GM23338 (cell line): Measurements from ENCODE around the gene LINGO4. TPM values are rescaled to one million over a fixed set of nuclear protein-coding genes. Genes with fewer than 3 reads are reported as not detected.

Source experiments
- ATAC-seq: fragments of 200-7000 bp; cut with Tn5 transposase; 3 replicates; pipeline ENCODE4 v1.9.1; 2020
- DNase-seq: peaks from one replicate; pipeline ENCODE4 v3.0.0-alpha.2; 2015; ENCODE audit warnings: low spot score
- H2AFZ ChIP-seq: fragments of 200-600 bp; sonication (generic); 2 replicates; pipeline ENCODE4 v1.8.0; 2016; ENCODE audit warnings: antibody characterized with exemption, mild to moderate bottlenecking, moderate library complexity
- H3F3A ChIP-seq: fragments of 200-600 bp; sonication (generic); replicated peaks from 2 replicates; pipeline ENCODE4 v1.8.0; 2017; ENCODE audit warnings: antibody characterized with exemption, mixed run types, low read depth
- H3K27ac ChIP-seq: fragments of 200-600 bp; sonication (generic); 2 replicates; pipeline ENCODE4 v1.6.1; 2016; ENCODE audit warnings: low read depth
- H3K27me3 ChIP-seq: fragments of 200-600 bp; sonication (generic); 2 replicates; pipeline ENCODE4 v1.8.0; 2016; ENCODE audit warnings: mild to moderate bottlenecking, mixed run types, moderate library complexity; ENCODE audit not compliant: insufficient read depth
- H3K36me3 ChIP-seq: fragments of 200-600 bp; sonication (generic); 2 replicates; pipeline ENCODE4 v1.8.0; 2016; ENCODE audit warnings: mild to moderate bottlenecking; ENCODE audit not compliant: insufficient read depth
- H3K4me1 ChIP-seq: fragments of 200-600 bp; sonication (generic); 2 replicates; pipeline ENCODE4 v1.8.0; 2016; ENCODE audit warnings: mild to moderate bottlenecking, moderate library complexity; ENCODE audit not compliant: insufficient read depth
- H3K4me2 ChIP-seq: fragments of 200-600 bp; sonication (generic); 2 replicates; pipeline ENCODE4 v1.7.1; 2017; ENCODE audit warnings: mixed run types
- H3K4me3 ChIP-seq: fragments of 200-600 bp; sonication (generic); 2 replicates; pipeline ENCODE4 v1.6.1; 2016; ENCODE audit warnings: mixed run types
- H3K79me2 ChIP-seq: fragments of 200-600 bp; sonication (generic); replicated peaks from 2 replicates; pipeline ENCODE4 v1.8.0; 2017; ENCODE audit warnings: mild to moderate bottlenecking; ENCODE audit not compliant: insufficient read depth
- H3K9me2 ChIP-seq: fragments of 200-600 bp; sonication (generic); 2 replicates; pipeline ENCODE4 v1.8.0; 2017; ENCODE audit not compliant: insufficient read depth
- H4K20me1 ChIP-seq: fragments of 200-600 bp; sonication (generic); replicated peaks from 2 replicates; pipeline ENCODE4 v1.8.0; 2017; ENCODE audit warnings: mild to moderate bottlenecking; ENCODE audit not compliant: insufficient read depth
- H3K27ac Mint-ChIP-seq: 2 replicates; pipeline ENCODE4 v1.8.0; 2020; ENCODE audit warnings: inconsistent platforms, mild to moderate bottlenecking, moderate library complexity, mixed read lengths
- H3K27me3 Mint-ChIP-seq: 3 replicates; pipeline ENCODE4 v1.8.0; 2022; ENCODE audit warnings: low read depth, mild to moderate bottlenecking, moderate library complexity, mixed read lengths, inconsistent platforms; ENCODE audit not compliant: insufficient read depth, poor library complexity
- H3K36me3 Mint-ChIP-seq: 3 replicates; pipeline ENCODE4 v1.8.0; 2021; ENCODE audit warnings: low read depth, mild to moderate bottlenecking, inconsistent platforms, moderate library complexity, mixed read lengths
- H3K4me1 Mint-ChIP-seq: 3 replicates; pipeline ENCODE4 v1.8.0; 2020; ENCODE audit warnings: mild to moderate bottlenecking, inconsistent platforms, mixed read lengths
- H3K4me3 Mint-ChIP-seq: 3 replicates; pipeline ENCODE4 v1.8.0; 2021; ENCODE audit warnings: moderate library complexity, mild to moderate bottlenecking, inconsistent platforms, mixed read lengths
- H3K9me3 Mint-ChIP-seq: 3 replicates; pipeline ENCODE4 v1.8.0; 2020; ENCODE audit warnings: moderate library complexity, mild to moderate bottlenecking, inconsistent platforms, mixed read lengths
- CREB1 ChIP-seq: fragments of 250-450 bp; sonication (Bioruptor Pico); IDR thresholded peaks from 2 replicates; pipeline ENCODE4 v1.5.0; 2020; ENCODE audit warnings: low read depth, mild to moderate bottlenecking, moderate library complexity
- EZH2phosphoT487 ChIP-seq: fragments of 200-600 bp; sonication (generic); IDR thresholded peaks from one replicate; pipeline ENCODE4 v1.8.1; 2018; ENCODE audit warnings: antibody characterized with exemption; ENCODE audit not compliant: unreplicated experiment
- JUNB ChIP-seq: IDR thresholded peaks from one replicate; pipeline ENCODE4 v1.6.1; 2016; ENCODE audit warnings: antibody characterized with exemption; ENCODE audit not compliant: unreplicated experiment
- NANOG ChIP-seq: IDR thresholded peaks from 2 replicates; pipeline ENCODE4 v1.6.1; 2016; ENCODE audit warnings: antibody characterized with exemption, borderline replicate concordance
- STAT1 ChIP-seq: IDR thresholded peaks from one replicate; pipeline ENCODE4 v1.6.1; 2016; ENCODE audit warnings: antibody characterized with exemption; ENCODE audit not compliant: unreplicated experiment
- ZNF331 ChIP-seq: fragments of 250-450 bp; sonication (Bioruptor Pico); IDR thresholded peaks from 2 replicates; pipeline ENCODE4 v1.5.0; 2020; ENCODE audit warnings: low read depth, mild to moderate bottlenecking, moderate library complexity
- polyA plus RNA-seq: library from polyadenylated mRNA; unstranded; fragments of >200 nt; fragmentation: Nextera tagmentation; extraction: Ambion mirVana; gene quantifications from 2 replicates; pipeline ENCODE4 v1.2.1, GENCODE V29; 2016
- total RNA-seq: library from RNA; depleted of rRNA; stranded (reverse); fragments of >200 nt; shearing (Covaris generic); gene quantifications from 2 replicates; pipeline ENCODE4 v1.2.3, GENCODE V29; 2014
- TF ChIP-seq, protein P1 (sequence below): IDR thresholded peaks from 2 replicates; pipeline ENCODE4 v1.6.1; 2016; ENCODE audit warnings: antibody characterized with exemption
- TF ChIP-seq, protein P2 (sequence below), 2 experiments: fragments of 200-600 bp in 1 of 2; sonication (generic) in 1 of 2; conservative IDR thresholded peaks; 2 replicates each; pipeline versions ENCODE4 v1.5.1 to v1.6.1; 2016 to 2017; ENCODE audit warnings: antibody characterized with exemption in 2 of 2, low read depth in 2 of 2, mild to moderate bottlenecking in 2 of 2, moderate library complexity in 1 of 2

The LINGO4 gene
- total and polyA plus RNA-seq, 2 experiments from 2014 or later = not detected

- TF ChIP-seq, protein P1, sequence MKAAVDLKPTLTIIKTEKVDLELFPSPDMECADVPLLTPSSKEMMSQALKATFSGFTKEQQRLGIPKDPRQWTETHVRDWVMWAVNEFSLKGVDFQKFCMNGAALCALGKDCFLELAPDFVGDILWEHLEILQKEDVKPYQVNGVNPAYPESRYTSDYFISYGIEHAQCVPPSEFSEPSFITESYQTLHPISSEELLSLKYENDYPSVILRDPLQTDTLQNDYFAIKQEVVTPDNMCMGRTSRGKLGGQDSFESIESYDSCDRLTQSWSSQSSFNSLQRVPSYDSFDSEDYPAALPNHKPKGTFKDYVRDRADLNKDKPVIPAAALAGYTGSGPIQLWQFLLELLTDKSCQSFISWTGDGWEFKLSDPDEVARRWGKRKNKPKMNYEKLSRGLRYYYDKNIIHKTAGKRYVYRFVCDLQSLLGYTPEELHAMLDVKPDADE = peak; percentile 45; the same call in 1 of the 2 replicates
These were observed 34.5 kb upstream of the LINGO4 start, which contains the start of gene C2CD4D (continued) for GRCh38 chr1:151839457-151840403.

DNA sequence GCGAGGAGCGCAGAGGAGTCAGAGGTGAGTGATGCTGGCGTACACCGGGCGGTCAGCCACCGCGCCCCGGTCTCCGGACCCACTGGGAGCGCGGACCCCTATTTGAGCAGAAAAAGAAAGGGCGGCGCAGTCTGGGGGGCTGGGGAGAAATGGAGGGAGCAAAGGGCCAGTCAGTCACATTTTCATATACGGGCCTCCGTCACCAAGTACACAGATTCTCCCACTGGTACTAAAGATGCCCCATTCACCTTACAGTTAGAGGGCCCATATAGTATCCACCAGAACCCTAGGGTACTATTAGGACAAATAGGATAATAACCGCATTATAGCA is 33.8 kb upstream of the LINGO4 start:
- Histone ChIP-seq H3K36me3 (no peaks in the 10 kb centered on the region), H3K9me2 (no peaks in the 10 kb centered on the region), H3K4me3 (peak overlapping the region; percentile 84), H3K4me1 (peaks cover 21% of the 10 kb centered on the region), H3K79me2 (no peaks in the 10 kb centered on the region), H3K27ac (no peak overlapping the region), H3K4me2 (peak overlapping the region; percentile 96), H2AFZ (peak overlapping the region; percentile 99), H4K20me1 (no peaks in the 10 kb centered on the region), H3K27me3 (peaks cover 45% of the 10 kb centered on the region), H3F3A (peaks cover 5% of the 10 kb centered on the region; the same call in 1 of the 2 replicates)
- TF ChIP-seq, protein P1 = no peak
- TF ChIP-seq JUNB (no peak), STAT1 (no peak), NANOG (no peak), CREB1 (CRISPR knock-in tag) (no peak), ZNF331 (CRISPR knock-in tag) (no peak), EZH2phosphoT487 (no peak)
- TF ChIP-seq, protein P2, sequence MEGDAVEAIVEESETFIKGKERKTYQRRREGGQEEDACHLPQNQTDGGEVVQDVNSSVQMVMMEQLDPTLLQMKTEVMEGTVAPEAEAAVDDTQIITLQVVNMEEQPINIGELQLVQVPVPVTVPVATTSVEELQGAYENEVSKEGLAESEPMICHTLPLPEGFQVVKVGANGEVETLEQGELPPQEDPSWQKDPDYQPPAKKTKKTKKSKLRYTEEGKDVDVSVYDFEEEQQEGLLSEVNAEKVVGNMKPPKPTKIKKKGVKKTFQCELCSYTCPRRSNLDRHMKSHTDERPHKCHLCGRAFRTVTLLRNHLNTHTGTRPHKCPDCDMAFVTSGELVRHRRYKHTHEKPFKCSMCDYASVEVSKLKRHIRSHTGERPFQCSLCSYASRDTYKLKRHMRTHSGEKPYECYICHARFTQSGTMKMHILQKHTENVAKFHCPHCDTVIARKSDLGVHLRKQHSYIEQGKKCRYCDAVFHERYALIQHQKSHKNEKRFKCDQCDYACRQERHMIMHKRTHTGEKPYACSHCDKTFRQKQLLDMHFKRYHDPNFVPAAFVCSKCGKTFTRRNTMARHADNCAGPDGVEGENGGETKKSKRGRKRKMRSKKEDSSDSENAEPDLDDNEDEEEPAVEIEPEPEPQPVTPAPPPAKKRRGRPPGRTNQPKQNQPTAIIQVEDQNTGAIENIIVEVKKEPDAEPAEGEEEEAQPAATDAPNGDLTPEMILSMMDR (conservative IDR thresholded peaks at IDR 0.05; ENCODE audit: low read depth in 2 of 2) = no peak
- H3K27ac Mint-ChIP-seq = no peak overlapping the region
- peak overlapping the region; percentile 86 for H3K4me3 Mint-ChIP-seq
- H3K9me3 Mint-ChIP-seq = peaks cover 4% of the 10 kb centered on the region; the same call in 2 of the 3 replicates
- DNase-seq (no peak), ATAC-seq (peak; percentile 19)
- H3K27me3 Mint-ChIP-seq = peaks cover 29% of the 10 kb centered on the region
- H3K36me3 Mint-ChIP-seq = no peaks in the 10 kb centered on the region
- peaks cover 25% of the 10 kb centered on the region for H3K4me1 Mint-ChIP-seq
